Upper lobe of left lung (tissue), 4 donors: ENCODE data around the gene BGN.

Source experiments
- CTCF ChIP-seq, 6 experiments: fragments of 450-650 bp in 4 of 6; fragments of 200-600 bp in 2 of 6; sonication (generic) in 2 of 6; IDR thresholded peaks; one replicate each; pipeline ENCODE4 v1.5.1; 2016 to 2019; ENCODE audit warnings: antibody characterized with exemption in 6 of 6
- EP300 ChIP-seq, 4 donors: sonication (generic); formaldehyde crosslinking; IDR thresholded peaks; one replicate each; pipeline ENCODE4 v1.5.1; 2017; ENCODE audit warnings: antibody characterized with exemption in 4 of 4, control low read depth in 2 of 4
- POLR2A ChIP-seq, 4 donors: fragments of 450-650 bp; IDR thresholded peaks; one replicate each; pipeline ENCODE4 v1.5.1; 2016 to 2017; ENCODE audit warnings: antibody characterized with exemption in 4 of 4, mild to moderate bottlenecking in 2 of 4
- POLR2AphosphoS5 ChIP-seq, 2 donors: sonication (generic); formaldehyde crosslinking; IDR thresholded peaks; one replicate each; pipeline ENCODE4 v1.5.1; 2017; ENCODE audit warnings: antibody characterized with exemption in 2 of 2

GRCh38 chrX:153498453-153498852 is 3.7 kb downstream of the BGN start:
- TF ChIP-seq CTCF (IDR thresholded peaks at IDR 0.05) (no peak), POLR2A (IDR thresholded peaks at IDR 0.05) (no peak), EP300 (IDR thresholded peaks at IDR 0.05) (no peak), POLR2AphosphoS5 (IDR thresholded peaks at IDR 0.05) (no peak)
